ENCODE results near the gene XIRP1.

Gene XIRP1

DNA sequence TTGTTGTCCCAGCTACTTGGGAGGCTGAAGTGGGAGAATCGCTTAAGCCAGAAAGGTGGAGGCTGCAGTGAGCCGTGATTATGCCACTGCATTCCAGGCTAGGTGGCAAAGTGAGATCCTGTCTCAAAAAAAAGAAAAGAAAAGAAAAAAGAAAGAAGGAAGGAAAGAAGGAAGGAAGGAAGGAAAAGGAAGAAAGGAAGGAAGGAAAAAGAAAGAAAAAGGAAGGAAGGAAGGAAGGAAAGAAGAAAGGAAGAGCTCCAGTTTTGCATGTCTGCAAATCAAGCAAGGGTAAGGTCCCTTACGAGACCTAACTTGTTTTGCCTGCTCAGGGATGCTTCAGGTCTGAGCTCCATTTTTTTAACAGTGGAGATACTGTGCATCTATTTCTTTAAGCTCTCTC is 3.6 kb upstream of the XIRP1 start:
- TF ChIP-seq, protein P1, sequence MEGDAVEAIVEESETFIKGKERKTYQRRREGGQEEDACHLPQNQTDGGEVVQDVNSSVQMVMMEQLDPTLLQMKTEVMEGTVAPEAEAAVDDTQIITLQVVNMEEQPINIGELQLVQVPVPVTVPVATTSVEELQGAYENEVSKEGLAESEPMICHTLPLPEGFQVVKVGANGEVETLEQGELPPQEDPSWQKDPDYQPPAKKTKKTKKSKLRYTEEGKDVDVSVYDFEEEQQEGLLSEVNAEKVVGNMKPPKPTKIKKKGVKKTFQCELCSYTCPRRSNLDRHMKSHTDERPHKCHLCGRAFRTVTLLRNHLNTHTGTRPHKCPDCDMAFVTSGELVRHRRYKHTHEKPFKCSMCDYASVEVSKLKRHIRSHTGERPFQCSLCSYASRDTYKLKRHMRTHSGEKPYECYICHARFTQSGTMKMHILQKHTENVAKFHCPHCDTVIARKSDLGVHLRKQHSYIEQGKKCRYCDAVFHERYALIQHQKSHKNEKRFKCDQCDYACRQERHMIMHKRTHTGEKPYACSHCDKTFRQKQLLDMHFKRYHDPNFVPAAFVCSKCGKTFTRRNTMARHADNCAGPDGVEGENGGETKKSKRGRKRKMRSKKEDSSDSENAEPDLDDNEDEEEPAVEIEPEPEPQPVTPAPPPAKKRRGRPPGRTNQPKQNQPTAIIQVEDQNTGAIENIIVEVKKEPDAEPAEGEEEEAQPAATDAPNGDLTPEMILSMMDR (IDR thresholded peaks at IDR 0.05; ENCODE audit: low read depth, low read length), result no peak
- DNase-seq (ENCODE audit: extremely low read depth, low read depth), result no peak

DNA sequence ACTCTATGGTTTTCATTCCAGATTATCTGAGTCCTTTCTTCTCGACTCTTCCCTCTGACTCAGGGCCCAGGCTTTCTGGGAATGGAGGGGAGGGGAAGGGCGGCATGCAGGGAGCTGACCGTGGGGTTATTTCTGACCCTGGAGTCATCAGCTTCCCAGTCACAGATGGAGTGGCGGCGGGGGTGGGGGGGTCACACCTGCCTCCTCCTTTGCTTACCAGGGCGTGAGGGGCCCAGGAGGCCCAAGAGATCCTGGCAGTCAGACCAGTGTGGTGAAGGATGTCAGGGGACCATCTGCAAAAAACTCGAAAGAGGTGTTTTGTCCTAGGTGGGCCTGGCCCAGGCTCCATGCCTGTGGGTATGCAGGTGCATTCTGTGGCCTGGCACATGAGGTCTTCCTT is 996 bp upstream of the XIRP1 start:
- DNase-seq (ENCODE audit: extremely low read depth, low read depth), result no peak
- TF ChIP-seq, protein P1 (IDR thresholded peaks at IDR 0.05; ENCODE audit: low read depth, low read length), result no peak

DNA sequence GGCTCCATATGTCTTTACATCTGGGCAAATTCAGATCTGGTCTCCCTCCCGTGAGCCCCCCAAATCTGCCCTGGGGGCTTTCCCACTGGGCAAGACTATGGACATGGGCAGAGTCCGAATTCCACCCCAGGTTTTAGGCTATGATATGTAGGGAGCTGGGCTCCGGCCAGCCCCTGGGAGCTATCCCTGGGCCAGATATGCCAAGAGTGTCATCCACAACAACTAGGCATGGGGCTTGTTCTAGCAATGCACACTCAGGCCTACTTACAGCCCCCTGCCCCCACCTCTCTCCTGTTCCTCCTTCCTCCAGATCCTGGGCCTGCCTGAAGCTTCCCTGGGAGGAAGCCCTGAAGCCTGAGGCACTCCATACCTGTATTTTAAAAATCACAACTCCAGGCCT is 622 bp downstream of the XIRP1 start:
- DNase-seq (ENCODE audit: extremely low read depth, low read depth), result no peak
- TF ChIP-seq, protein P1 (IDR thresholded peaks at IDR 0.05; ENCODE audit: low read depth, low read length), result no peak

DNA sequence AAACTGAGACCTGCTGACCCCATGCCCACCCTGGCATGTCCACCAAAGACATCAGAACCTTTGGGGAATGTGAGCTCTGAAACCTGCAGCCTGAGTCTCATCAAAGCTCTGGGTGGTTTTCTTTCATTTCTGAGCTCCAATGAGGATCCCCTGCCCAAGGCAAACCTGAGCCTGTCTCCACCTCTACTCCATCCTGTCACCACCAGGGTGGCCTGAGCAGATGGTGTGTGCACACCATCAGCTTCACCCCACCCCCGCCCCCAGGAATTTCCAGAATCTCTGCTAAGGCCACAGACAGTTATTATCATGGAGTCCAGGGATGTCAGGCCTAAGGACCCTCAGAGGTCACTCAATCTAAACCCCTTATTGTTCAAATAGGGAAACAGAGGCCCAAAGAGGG is 1.3 kb downstream of the XIRP1 start:
- TF ChIP-seq, protein P1 (IDR thresholded peaks at IDR 0.05; ENCODE audit: low read depth, low read length), result no peak
- no peak for DNase-seq (ENCODE audit: extremely low read depth, low read depth)

DNA sequence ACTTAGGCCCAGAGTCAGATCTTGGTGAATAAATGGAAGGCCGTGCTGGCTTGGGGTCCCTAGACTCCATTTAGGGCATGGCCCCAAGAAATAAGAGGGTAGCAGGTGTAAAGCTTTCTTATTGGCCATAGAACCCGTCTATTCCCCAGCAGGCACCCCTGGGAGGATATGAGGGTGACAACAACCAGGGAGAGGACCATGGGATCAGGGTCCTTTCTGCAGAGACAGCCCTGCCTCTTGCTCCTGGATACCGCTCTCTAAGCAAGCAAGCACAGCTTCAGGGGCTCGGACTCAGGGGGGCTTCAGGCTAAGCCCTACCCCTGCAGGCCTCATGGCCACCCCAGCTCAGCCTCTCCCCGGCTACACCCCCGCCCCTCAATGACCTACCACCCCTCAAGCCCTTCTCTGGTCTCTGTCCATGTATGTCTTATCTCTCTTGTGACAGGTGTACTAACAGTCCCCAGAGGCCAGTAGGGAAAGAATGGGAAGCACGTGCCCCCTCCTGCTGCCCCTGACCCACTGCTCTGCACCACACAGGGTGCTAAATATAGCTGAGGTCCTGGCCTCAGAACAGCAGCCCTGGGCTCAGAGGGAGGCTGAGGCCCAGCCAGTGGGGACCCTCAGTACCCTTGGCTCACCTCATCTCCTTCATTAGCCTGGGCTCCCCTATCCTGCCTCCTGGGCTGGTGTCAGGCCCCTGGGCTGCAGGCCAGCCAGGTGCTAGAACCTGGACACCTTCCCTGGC is 1.9 kb downstream of the XIRP1 start:
- no peak for DNase-seq (ENCODE audit: extremely low read depth, low read depth)
- TF ChIP-seq, protein P1 (IDR thresholded peaks at IDR 0.05; ENCODE audit: low read depth, low read length), result no peak

DNA sequence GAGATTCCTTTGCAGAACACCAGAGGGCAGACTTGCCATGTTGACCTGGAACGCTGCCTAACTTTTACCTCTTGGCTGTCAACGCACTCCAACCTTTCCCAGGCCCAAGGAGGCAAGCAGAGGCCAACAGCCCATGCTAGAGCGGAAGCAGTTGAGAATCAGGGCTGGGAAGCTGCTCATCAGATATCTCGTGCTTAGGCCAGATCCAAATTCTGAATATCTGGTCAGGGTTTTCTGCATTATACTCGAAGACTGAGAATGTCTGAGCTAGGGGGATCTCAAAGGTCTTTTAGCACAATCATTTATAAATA is 2.5 kb downstream of the XIRP1 start:
- no peak for DNase-seq (ENCODE audit: extremely low read depth, low read depth)
- TF ChIP-seq, protein P1 (IDR thresholded peaks at IDR 0.05; ENCODE audit: low read depth, low read length), result peak; percentile 75

DNA sequence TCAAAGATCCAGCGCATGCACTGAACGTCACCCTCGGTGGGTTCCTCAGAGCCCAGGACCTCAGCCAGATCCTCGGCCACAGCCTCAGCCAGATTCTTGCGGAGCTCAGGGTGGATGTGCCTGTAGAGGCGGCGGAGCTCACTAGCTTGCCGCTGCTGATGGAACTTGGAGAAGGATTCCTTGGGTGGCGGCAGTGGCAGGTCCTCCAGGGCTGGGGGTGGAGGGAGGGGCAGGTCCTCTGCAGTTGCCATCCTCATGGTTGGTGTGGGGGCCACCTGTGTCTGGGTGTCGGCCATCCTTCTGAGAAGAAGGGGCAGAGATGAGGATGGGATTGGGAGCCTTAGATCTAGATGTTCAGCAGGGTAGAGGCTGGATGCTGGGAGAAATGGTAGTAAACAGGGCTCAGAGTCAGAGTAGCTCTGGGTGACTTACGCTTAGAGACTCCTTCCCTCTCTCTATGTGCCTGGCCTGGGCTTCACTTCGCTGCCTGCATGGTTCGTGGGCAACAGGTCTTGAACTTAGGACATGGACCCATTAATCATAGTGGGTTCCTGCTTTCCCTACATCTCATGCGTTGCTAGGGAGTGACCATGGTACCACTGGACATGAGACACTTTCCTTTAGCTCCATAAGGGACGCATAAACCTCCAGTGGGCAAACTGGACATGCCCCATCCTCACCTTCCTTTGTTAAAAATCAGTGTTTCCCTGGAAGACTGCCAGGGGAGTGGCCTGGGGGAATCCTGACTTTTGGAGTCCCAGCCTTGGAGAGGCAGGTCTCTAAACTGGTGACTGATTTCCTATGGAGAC is 3.0 kb downstream of the XIRP1 start:
- DNase-seq (ENCODE audit: extremely low read depth, low read depth), result no peak
- TF ChIP-seq, protein P1 (IDR thresholded peaks at IDR 0.05; ENCODE audit: low read depth, low read length), result no peak

All from AG09319 (cell line).